ENCODE measurements around the gene PRDM16.

DNA sequence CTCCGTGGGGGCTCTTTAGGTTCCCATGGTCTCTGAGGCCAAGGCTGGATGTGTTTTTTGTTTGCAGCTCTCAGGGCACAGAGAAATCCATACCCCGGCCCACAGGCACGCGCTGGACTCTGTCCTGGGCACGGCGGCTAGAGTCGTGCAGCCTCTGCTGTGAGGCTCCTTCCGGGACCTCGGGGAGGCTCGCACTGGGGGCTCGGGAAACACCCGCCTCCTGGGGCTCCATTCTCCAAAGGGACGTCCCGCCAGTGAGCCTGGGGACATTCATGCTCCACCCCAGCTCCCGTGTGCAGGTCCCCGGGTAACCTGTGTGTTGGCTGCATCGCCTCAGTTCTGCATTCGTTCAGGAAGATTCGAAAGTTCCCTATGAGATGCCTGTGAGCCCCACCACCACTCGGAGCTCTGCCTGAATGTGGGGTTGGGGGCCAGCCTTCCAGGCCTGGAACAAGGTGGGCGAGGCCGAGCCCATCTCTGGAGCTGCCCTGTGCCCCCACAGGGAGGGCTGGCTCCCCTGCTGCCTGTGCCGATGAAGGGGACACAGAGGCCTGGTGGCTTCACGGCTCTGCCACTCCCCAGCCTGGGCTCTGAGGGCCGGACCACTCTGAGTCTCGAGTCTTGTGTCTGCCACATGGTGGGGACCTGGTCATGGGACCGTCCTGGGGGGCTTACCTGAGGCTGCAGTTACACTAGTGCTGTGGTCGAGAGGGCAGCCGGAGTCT, 203.5 kb downstream of the PRDM16 start:
- TF ChIP-seq, protein P1, sequence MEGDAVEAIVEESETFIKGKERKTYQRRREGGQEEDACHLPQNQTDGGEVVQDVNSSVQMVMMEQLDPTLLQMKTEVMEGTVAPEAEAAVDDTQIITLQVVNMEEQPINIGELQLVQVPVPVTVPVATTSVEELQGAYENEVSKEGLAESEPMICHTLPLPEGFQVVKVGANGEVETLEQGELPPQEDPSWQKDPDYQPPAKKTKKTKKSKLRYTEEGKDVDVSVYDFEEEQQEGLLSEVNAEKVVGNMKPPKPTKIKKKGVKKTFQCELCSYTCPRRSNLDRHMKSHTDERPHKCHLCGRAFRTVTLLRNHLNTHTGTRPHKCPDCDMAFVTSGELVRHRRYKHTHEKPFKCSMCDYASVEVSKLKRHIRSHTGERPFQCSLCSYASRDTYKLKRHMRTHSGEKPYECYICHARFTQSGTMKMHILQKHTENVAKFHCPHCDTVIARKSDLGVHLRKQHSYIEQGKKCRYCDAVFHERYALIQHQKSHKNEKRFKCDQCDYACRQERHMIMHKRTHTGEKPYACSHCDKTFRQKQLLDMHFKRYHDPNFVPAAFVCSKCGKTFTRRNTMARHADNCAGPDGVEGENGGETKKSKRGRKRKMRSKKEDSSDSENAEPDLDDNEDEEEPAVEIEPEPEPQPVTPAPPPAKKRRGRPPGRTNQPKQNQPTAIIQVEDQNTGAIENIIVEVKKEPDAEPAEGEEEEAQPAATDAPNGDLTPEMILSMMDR (IDR thresholded peaks at IDR 0.05), result no peak
- TF ChIP-seq POLR2A (IDR thresholded peaks at IDR 0.05), result no peak

Measured in uterus (tissue), 2 donors.